HL-60/S4 (cell line): ENCODE measurements around the gene YTHDF1.
"Not testable (repeated sequence)": the region's sequence is repeated elsewhere in the genome, so short reads cannot be mapped to it uniquely, and the experiment has no call there.

Source experiments
- in situ Hi-C: fragments of 300-500 bp; cut with MboI; formaldehyde crosslinking; loops from 2 replicates; pipeline ENCODE4 v1.14.3; 2022; ENCODE audit warnings: low sequenced_read_pairs

Gene YTHDF1

GRCh38 chr20:63230800-63231268, 14.9 kb upstream of the YTHDF1 start:
- in situ Hi-C loops: no loop called here

- in situ Hi-C loops: no loop called here
Measured at GRCh38 chr20:63228806-63229205, 12.9 kb upstream of the YTHDF1 start.

- in situ Hi-C loops: no loop called here
Measured at GRCh38 chr20:63227260-63227659, 11.3 kb upstream of the YTHDF1 start.

GRCh38 chr20:63226042-63226943, 10.4 kb upstream of the YTHDF1 start:
- in situ Hi-C loops: no loop called here

GRCh38 chr20:63225082-63225454, 9.1 kb upstream of the YTHDF1 start:
- in situ Hi-C loops: no loop called here

GRCh38 chr20:63224412-63225081, 8.6 kb upstream of the YTHDF1 start:
- in situ Hi-C loops: no loop called here

- in situ Hi-C loops: no loop called here
Measured at GRCh38 chr20:63223826-63224207, 7.9 kb upstream of the YTHDF1 start.

GRCh38 chr20:63223121-63223825, 7.3 kb upstream of the YTHDF1 start:
- in situ Hi-C loops: no loop called here

GRCh38 chr20:63222541-63222940, 6.6 kb upstream of the YTHDF1 start:
- in situ Hi-C loops: no loop called here

GRCh38 chr20:63221400-63222053, 5.6 kb upstream of the YTHDF1 start:
- in situ Hi-C loops: not testable (repeated sequence)

- in situ Hi-C loops: no loop called here
Measured at GRCh38 chr20:63220696-63221399, 4.9 kb upstream of the YTHDF1 start.

GRCh38 chr20:63219866-63220521, 4.1 kb upstream of the YTHDF1 start:
- in situ Hi-C loops: no loop called here

GRCh38 chr20:63219447-63219821, 3.5 kb upstream of the YTHDF1 start:
- in situ Hi-C loops: no loop called here

GRCh38 chr20:63218701-63219446, 2.9 kb upstream of the YTHDF1 start:
- in situ Hi-C loops: no loop called here

GRCh38 chr20:63217706-63218105, 1.8 kb upstream of the YTHDF1 start:
- in situ Hi-C loops: no loop called here

- in situ Hi-C loops: no loop called here
Measured at GRCh38 chr20:63216849-63217471, 1.0 kb upstream of the YTHDF1 start.

GRCh38 chr20:63215101-63216040, 560 bp downstream of the YTHDF1 start:
- in situ Hi-C loops: no loop called here

- in situ Hi-C loops: no loop called here
Measured at GRCh38 chr20:63214514-63214913, 1.4 kb downstream of the YTHDF1 start.
